ENCODE data around the gene PPM1B. TPM values are rescaled to one million over a fixed set of nuclear protein-coding genes. Genes with fewer than 3 reads are reported as not detected.

PPM1B gene
- total and polyA plus RNA-seq, 2 donors (not counting 3 experiments of a cell fraction or from before 2014, with no cell fraction given) = 8.0 to 24.1 TPM

DNA sequence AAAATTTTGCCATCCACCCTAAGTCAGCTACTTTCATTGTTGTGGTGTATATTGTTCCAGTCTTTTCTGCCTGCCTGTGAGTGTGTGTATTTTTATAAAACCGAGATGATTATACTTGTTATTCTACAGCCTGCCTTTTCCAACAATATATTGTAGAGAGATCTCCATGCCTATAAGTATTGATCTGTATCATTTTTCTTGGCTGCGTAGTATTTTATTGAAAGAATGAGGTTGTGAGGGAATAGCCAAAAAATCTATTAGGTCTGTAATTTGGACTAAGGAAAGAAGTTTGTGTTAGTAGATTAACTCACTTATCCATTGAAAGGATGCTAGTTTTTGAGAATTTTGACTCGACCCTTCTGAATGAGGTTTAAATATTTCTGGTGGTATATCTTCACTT lies 34.9 kb downstream of the PPM1B start:
- DNase-seq (ENCODE audit: low read depth, low spot score) = no peak
- no peak overlapping the region for H3K27ac ChIP-seq (ENCODE audit: insufficient read depth, low read depth, low read length)
- H2AFZ ChIP-seq (ENCODE audit: low read depth, low read length) = no peak overlapping the region
- no peak for FAIRE-seq
- no peaks in the 10 kb centered on the region for H3K36me3 ChIP-seq (ENCODE audit: control insufficient read depth in 2 of 2, extremely low read depth in 1 of 2, insufficient read depth in 2 of 2, low read length in 2 of 2)
- peaks cover 2% of the 10 kb centered on the region for H4K20me1 ChIP-seq (replicated peaks; ENCODE audit: control insufficient read depth, extremely low read depth, insufficient read depth, low read length)
- intact Hi-C loops (cut with micrococcal nuclease) (no loop called here), dilution Hi-C loops (cut with MboI; ENCODE audit: extremely low pct_ligation_motif_present, low sequenced_read_pairs) (no loop called here)
- TF ChIP-seq, protein P1, sequence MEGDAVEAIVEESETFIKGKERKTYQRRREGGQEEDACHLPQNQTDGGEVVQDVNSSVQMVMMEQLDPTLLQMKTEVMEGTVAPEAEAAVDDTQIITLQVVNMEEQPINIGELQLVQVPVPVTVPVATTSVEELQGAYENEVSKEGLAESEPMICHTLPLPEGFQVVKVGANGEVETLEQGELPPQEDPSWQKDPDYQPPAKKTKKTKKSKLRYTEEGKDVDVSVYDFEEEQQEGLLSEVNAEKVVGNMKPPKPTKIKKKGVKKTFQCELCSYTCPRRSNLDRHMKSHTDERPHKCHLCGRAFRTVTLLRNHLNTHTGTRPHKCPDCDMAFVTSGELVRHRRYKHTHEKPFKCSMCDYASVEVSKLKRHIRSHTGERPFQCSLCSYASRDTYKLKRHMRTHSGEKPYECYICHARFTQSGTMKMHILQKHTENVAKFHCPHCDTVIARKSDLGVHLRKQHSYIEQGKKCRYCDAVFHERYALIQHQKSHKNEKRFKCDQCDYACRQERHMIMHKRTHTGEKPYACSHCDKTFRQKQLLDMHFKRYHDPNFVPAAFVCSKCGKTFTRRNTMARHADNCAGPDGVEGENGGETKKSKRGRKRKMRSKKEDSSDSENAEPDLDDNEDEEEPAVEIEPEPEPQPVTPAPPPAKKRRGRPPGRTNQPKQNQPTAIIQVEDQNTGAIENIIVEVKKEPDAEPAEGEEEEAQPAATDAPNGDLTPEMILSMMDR (IDR thresholded peaks at IDR 0.05; ENCODE audit: extremely low read depth in 1 of 2, insufficient read depth in 1 of 2, low read depth in 1 of 2, low read length in 2 of 2) = no peak
- TF ChIP-seq, protein P2, sequence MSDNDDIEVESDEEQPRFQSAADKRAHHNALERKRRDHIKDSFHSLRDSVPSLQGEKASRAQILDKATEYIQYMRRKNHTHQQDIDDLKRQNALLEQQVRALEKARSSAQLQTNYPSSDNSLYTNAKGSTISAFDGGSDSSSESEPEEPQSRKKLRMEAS (IDR thresholded peaks at IDR 0.05; ENCODE audit: insufficient read depth, insufficient read length) = no peak
- TF ChIP-seq JUN (IDR thresholded peaks at IDR 0.05; ENCODE audit: borderline replicate concordance, insufficient read depth, insufficient read length, low read depth) (no peak), POLR2AphosphoS5 (IDR thresholded peaks at IDR 0.05; ENCODE audit: insufficient read depth, low read depth, low read length) (no peak), FOS (IDR thresholded peaks at IDR 0.05; ENCODE audit: borderline replicate concordance, insufficient read depth, low read length) (no peak), EZH2 (IDR thresholded peaks at IDR 0.05; ENCODE audit: borderline replicate concordance, low read depth, low read length, severe bottlenecking) (no peak), GATA2 (IDR thresholded peaks at IDR 0.05; ENCODE audit: insufficient read depth, insufficient read length, low read depth, low read length) (no peak), MYC (IDR thresholded peaks at IDR 0.05; ENCODE audit: low read depth, low read length) (no peak), POLR2A (IDR thresholded peaks at IDR 0.05; ENCODE audit: low read depth, low read length) (no peak)
- no peak overlapping the region for H3K4me2 ChIP-seq (ENCODE audit: insufficient read depth, low read length)
- no peaks in the 10 kb centered on the region for H3K27me3 ChIP-seq (ENCODE audit: control insufficient read depth in 2 of 2, insufficient read depth in 2 of 2, low read length in 2 of 2)
- no peak overlapping the region for H3K4me3 ChIP-seq (replicated peaks in 1 of 3; ENCODE audit: insufficient read depth in 1 of 3, low read depth in 1 of 3, low read length in 3 of 3)
- H3K9me1 ChIP-seq (replicated peaks; ENCODE audit: control insufficient read depth, extremely low read depth, insufficient read depth, low read length) = no peaks in the 10 kb centered on the region
- no TSS peak for BruUV-seq (replicated peaks)
- POLR2A ChIA-PET = no interaction called here
- H3K79me2 ChIP-seq (ENCODE audit: control insufficient read depth, insufficient read depth, low read length) = peaks cover 19% of the 10 kb centered on the region
- CTCF ChIA-PET = no interaction called here
- no peak overlapping the region for H3K9ac ChIP-seq (replicated peaks; ENCODE audit: extremely low read depth, insufficient read depth, low read length)
- H3K9me3 ChIP-seq (replicated peaks; ENCODE audit: control insufficient read depth, insufficient read depth, low read length) = no peaks in the 10 kb centered on the region
- H3K4me1 ChIP-seq (ENCODE audit: control insufficient read depth, extremely low read depth, insufficient read depth, low read length) = no peaks in the 10 kb centered on the region

Data from endothelial cell of umbilical vein (primary cell).